T-helper 1 cell treated with Interleukin-12 subunit alpha and Interleukin-12 subunit beta and Interleukin-4 antibody, amounts not matched to agents 30 ng/mL and 1 ng/mL, for 36 hours (primary cell): ENCODE measurements around the gene ATXN7L1. TPM values are rescaled to one million over a fixed set of nuclear protein-coding genes. Genes with fewer than 3 reads are reported as not detected.

Source experiments
- intact Hi-C: fragments of 100-400 bp; cut with micrococcal nuclease; formaldehyde crosslinking; loops from one replicate; pipeline ENCODE4 v1.15.1; 2024
- total RNA-seq: library from RNA; stranded (reverse); gene quantifications from 2 replicates; pipeline ENCODE4 v1.2.3, GENCODE V29; 2022

Gene ATXN7L1
- total RNA-seq, 1 donor from 2014 or later: 13.5 TPM

DNA sequence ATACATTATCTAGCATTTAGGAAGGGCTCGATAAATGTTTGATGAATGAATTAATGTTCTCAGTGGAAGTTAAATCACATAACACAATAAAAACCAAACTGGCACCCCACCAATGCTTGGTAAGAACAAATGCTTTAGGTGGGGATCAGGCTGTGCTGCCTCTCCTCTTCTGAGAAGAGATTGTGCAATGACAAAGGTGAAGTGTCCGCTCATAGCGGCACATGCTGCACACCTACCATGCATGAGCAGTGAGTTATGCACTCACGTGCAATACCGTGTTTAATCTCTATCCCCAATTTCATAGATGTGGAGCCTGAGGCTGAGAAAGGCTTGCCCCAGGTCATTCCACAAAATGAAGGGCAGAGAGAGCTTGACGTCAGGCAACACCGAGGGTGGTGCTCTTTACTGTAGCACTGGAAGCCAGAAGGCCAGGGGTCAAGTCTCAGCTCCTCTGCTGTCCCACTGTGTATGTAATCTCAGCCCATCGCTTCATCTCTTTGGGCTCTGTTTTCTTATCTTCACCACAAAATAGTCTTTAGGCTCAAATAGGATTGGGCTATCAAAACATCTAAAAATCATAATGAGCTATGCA, 222.2 kb downstream of the ATXN7L1 start:
- intact Hi-C loops: loop anchor here (5.0 kb wide), 1 partner anchor 498 kb away; no protein-coding TSS in a partner anchor

DNA sequence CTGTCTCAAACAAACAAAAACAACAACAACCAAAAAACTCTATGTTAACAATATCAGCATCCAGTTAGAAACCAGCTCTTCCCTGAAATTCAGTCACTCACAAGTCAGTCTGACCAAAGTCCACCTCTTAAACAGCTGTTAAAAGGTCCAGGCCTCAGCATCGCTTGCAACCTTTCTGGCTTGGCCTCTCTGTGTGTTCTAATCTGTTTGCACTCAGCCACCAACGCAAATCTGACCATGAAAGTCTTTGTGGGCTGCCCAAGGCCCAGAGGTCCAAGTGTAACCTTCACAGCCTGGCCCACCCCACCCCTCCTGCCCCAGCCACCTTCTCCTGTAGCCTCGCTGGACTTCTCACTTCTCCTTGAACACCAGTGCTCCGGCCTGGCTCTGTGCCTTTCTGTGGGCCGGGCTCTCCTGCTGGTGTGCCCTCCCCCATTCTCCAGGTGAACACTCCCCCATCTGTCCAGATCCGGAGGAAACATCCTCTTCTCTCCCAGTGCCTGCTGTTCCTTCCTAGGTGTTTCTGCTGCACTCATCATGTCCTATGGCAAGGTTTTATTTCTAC, 222.9 kb downstream of the ATXN7L1 start:
- intact Hi-C loops: loop anchor here (5.0 kb wide), 1 partner anchor 499 kb away; no protein-coding TSS in a partner anchor

DNA sequence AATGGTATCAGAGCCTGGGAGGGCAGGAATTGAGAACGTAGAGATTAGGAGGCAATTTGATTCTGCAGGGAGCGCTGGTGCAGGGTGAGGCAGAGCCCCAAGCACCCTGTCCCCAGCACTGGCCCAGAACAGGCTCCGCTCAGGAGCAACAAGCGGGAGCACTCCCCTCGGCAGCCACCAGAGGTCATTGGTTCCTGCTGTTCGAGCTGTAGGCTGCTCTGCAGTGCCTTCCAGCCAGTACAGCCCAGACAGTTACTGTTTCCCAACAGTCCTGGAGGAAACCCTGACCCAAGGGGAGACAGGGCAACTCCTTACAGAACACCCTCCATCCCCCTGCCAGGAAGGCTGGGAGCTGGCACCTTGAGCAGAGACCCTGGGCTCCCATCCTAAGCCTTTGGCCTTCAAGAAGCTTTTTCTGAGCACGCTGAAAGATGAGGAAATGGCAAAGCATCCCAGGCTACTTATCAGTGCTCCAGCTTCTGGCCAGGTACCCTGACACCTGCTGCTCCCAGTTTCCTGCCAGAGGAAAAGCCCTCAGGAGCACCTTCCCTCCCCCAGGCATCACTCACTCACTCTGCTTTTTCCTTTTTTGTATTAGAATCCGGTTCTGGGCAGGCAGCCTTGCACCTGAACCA, 223.9 kb downstream of the ATXN7L1 start:
- intact Hi-C loops: loop anchor here (1.0 to 5.0 kb wide), 5 partner anchors 108 to 500 kb away; no protein-coding TSS in a partner anchor

DNA sequence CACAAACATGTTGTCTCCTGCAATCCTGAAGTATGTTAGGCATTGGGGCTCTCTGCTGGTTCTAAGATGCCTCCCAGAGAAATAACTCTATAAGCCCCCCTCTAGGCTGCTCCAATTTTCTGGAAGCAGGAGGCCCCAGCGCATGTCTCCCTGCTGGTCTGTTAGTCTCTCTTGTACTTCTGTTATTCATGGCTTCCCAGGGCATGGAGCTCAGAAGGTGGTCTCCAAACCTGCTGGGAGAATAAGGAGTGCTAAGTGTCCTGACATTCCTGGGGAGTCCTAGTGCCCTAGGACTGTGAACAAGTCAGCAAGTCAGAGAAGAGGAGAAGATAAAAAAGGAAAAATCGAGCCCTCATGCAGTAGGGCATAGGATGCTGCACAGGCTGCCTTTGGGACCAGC, 224.6 kb downstream of the ATXN7L1 start:
- intact Hi-C loops: loop anchor here (1.0 to 5.0 kb wide), 5 partner anchors 109 to 501 kb away; no protein-coding TSS in a partner anchor

DNA sequence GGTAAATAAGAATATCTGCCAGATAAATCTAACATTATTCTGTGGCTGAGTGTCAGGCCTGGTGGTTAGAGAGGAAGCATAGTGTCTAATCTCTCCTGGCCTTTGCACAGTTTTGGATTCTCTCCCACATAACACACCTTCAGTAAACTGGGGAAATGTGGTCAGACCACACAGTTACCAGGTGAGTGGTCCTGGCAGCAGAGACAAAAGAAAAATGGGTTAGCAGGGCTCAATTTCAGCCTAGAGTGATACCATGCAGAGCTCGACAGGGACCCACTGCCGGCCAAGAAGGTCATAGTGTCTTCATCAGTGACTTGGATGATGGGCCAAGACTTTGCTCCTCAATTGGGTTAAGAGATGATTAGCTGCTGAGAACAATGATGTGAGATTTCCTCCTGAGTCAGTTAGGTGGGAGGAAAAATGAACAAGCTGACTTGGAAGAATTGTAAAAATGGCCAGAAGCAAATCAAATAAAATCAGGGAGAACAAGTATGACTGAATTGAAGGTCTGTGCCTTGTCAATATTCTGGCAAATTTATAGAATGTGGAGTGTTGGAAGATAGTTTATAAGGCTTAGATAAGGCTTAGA, 225.9 kb downstream of the ATXN7L1 start:
- intact Hi-C loops: loop anchor here (5.0 kb wide), 1 partner anchor 502 kb away; no protein-coding TSS in a partner anchor

DNA sequence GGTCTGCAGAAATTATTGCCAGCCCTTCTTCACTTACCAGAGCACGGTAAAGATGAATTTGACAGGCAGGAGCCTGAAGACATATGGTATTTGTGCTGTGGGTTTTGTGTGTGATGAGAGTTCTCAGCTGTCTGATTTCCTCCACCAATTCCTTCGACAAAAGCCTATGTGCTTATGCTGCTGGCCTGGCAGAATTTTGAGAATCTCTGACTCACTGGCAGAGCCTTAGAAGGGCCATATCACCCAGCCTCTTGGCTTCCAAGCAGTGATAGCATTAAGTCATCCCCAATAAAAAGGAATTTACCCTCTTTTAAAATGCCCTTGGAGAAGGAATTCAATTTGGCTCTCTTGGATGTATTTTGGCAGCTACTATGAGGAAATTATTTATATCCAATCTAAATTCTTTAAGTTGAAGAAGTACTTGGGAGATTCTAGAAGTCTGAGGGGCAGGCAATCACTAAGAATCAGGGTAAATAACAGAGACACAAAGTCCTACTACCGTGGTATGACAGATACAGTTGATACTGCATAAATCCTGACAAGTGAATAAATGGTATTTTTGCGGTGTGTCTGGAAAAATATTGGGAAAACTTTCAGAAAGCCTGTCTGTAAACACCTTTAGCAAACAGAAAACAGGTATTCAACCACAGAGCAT, 226.5 kb downstream of the ATXN7L1 start:
- intact Hi-C loops: loop anchor here (5.0 kb wide), 1 partner anchor 502 kb away; no protein-coding TSS in a partner anchor

DNA sequence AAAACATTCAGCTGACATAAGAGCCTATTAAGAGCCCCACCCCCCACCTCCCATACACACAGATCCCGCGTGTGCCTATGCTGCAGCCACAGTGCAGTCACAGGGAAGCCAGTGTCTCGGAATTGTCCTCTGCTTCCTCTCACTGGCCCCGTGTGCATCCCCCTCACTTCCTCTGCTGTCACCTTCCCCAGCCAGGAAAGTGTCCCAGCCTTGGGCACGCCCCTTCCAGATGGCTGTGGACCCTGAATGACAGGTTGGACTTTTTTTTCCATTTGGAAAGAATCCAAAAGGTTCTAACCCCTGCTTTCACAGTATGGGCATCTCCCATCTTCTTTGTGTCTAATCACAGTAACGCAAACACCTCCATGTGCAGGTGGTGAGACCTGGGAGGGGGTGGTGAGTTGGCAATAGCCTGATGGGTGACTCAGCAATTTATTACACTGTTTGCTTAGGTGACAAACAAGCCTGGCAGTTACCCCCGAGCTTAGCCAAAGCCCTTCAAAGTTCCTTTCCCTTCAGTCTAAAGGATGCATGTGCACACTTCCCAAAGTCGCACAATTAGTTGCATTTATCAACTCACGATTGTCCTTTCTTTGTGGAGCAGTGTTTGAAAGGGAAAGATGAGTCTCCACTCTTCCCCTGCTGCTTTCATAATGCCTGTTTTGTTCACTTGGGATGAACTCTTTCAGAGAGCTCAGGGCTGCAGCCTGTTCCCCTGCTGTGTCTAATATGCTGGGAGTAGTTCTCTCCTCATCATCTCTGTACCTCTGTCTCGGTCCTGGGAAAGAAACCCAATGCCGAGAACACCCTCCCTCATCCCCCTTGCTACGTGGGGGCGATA, 227.6 kb downstream of the ATXN7L1 start:
- intact Hi-C loops: no loop called here

DNA sequence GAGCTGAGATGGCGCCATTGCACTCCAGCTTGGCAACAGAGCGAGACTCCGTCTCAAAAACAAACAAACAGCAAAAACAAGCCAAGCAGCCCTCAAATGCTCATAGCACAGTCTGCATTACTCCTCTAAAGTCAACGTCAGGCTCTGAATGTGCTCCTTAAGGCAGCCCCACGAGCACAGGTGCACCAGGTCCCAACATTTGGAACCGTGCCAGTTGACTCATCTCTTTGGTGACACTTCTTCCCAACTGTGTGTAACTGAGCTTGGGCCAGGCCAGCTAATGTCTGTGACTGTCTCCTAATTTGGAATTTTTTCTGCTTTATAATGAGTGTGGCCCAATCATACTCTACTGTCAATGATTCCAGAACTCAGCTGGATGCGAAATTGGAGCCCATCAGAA, 228.8 kb downstream of the ATXN7L1 start:
- intact Hi-C loops: no loop called here

DNA sequence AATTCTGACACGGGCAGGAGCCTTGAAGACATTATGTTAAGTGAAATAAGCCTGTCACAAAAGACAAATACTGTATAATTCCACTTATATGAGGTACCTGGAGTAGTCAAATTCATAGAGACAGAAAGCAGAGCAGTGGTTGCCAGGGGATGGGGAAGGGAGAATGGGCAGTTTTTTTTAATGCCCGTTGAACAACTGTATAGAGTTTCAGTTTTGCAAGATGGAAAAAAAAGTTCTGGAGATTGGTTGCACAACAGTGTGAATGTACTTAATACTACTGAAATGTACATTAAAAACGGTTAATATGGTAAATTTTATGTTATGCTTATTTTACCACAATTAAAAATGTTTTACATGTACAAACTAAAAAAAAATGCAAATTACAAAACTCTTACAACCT, 231.5 kb downstream of the ATXN7L1 start:
- intact Hi-C loops: no loop called here

DNA sequence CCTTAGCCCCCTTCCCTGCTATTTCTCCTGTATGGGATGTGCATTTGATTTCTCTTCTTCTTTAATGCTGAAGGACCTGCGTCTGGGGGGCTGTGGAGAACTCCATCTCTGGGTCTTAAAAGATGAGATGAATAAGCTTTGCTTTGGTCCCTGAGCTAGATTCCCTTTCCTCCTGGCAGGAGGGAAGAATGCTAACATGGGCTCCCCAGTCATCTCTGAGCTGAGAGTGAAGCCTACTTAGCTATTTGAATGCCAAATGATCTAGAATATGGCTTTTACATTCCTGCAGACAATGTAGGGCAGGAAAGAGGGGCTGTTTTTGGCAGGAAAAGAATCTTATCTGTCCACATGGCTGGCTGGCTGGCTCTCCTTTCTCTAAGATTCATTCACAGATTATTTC, 232.5 kb downstream of the ATXN7L1 start:
- intact Hi-C loops: no loop called here

DNA sequence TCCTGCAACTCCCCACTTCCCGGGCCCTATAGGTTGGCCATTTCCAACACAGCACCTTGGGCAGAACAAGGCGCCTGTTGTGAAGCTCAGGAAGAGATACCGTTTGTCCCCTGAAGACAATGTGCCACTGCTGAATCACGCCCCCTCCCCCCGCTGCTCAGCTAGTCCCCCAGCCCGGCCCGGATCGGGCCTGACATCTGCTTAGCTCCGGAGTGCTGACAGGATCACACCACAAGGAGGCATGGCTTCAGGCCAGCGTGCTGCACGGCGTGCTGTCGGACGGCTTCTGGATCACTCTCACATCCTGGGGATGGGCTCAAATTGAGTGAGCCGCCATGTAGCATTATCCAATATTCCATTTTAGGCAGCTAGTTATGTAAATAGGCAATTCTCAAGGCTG, 233.0 kb downstream of the ATXN7L1 start:
- intact Hi-C loops: no loop called here

DNA sequence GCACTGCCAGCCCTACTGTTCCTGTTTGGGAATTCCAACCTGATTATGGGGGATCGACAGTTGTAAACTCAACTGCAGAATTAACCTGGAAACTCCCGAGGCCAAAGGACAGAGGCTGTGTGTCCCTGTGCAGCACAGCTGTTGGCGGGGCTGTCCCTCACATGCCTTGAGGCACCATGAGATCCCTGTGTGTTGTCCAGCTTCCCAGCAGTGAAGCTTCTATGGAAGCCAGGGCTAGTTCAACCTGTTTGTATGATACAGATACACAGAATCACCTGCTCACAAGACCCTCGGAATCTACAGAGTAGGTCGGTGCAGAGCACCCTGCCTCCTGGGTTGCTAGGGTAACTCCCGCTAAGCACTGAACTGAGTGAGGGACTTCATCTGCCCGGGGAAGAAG, 234.1 kb downstream of the ATXN7L1 start:
- intact Hi-C loops: no loop called here

DNA sequence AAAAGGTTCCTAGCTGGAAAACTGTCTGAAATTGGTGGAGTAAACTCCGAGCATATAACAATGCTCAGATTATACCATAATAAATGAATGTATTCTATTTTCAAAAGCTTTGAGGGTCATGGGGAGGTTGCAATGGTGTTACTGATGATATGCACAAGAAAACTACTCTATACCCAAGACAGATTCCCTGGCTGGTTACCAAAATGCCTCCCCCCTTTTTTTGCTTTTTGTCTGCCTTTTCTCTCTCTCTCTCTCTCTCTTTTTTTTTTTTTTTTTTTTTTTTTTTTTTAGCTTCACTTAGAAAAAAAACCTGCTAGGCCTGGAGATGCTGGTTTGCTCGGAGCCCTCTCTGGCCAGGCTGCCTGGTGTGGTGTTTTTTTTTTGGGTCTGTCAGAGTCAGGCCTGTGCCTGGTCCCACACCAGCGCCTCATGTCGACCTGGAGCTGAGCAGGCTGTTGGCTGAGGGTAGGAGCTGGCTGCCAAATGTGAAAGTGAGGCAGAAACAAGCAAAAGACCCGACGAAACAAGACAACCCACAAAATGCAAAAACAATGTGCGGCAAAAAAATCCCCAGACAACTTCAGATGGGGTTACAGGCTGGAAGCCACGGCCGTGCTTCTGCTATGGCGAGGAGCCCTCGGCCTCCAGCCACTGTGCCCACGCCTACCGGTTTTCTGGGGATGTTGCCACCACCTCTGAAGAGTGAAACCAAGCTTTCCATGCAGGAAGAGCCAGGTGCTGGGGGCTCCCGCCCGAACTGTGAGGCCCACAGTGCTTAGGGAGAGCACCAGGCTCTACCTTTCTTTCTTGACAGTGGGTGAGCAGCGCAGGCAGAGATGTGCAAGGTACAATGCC, 235.2 kb downstream of the ATXN7L1 start:
- intact Hi-C loops: no loop called here

DNA sequence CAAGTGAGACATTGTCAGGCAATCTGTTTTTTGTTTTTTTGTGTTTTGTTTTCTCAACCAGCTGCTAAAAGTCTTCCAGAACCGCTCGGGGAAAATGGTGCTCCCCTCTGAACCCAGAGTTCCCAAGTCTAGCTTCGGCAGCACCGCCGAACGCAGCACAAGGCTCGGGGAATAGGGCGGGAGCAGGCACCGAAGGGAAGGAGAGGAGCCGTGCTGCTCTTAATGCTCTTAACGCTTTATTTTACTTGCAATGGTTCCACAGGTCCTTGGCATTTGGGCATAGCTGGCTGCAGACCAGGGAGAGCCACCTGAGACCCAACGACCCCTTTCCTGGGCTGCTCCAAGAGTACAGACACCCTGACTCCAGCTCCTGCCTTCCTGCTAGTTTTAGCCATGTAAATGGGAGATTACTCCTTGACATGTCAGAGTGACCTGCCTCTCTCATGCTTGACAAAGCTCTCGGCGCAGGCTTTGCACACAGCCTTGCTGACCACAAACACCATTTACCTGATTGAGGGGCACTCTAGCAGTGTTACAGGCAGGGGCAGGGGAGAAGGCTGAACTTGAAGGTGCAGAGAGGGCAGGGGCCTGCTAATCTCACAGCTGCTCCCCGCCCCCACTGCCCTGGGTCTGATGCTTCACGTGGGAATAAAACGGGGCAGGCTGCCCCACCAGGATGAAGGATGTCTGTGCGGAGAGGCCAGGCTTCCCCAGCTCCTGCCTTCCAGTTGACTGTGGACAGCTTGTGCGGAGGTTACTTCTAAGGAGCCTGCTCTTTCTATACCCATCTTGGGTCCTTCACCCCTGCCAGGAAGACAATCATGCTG, 236.5 kb downstream of the ATXN7L1 start:
- intact Hi-C loops: no loop called here

DNA sequence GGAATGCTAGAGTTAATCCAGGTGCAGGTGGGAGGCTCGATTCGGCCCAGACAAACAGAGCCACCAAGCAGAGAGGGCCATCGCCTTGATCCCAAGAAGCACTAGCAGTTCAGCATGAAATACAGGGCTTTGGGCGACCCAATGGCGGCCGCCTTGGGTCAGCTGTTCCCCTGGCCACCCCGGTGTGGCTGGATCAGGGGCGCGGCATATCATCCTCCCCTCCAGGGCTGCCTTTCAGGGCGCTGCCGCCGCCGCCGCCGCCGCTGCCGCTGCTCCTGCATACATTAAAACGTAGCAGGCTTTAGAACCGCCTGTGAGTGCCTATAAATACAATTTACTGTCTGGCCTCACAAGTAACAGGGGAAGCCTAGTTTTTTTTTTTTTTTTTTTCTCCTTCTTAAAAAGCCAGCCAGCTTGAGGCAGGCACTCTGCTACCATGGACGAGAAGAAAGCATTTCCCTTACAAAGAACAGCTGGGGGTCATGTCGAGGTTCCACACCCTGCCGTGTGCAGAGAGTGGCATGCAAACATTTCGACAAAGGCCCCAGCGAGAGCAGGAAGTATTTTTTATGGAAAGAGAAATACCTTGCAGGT, 237.4 kb downstream of the ATXN7L1 start:
- intact Hi-C loops: no loop called here

DNA sequence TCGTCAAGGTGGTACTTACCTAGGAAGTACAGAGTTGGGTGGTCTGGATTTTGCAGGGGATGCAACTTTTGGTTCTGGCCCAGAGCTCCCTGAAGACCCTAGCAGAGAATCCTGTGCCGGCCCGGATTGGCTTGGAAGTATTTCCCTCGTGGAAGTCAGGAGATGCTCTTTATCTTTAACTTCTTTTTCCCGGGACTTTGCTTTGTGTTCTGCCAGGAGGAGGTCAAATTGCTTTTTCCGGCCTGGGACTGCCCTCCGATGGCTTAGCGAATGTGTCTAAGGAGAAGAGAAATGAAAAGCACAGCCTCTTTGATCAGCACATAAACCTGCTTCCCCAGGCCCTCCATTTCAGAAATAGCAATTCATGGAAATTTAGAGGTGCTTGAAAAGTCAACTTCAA, 238.1 kb downstream of the ATXN7L1 start:
- intact Hi-C loops: no loop called here

DNA sequence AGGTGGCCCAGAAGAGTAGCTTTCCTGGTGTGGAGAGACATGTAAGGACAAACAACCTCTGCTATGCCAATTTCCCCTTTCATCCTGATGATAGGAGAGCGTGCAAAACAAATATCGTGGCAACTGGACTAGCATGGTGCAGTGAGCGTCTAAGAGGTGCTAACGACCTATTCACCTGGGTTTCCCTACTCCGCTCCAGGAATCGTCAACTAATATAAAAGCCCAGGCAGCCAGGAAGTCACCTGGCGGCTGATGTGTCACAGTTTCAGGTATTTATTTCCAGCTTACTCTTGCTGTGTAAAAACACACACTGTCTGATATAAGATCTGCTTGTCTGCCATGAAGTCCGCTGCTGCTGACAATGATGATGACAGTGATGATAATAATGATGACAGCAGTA, 238.6 kb downstream of the ATXN7L1 start:
- intact Hi-C loops: no loop called here

DNA sequence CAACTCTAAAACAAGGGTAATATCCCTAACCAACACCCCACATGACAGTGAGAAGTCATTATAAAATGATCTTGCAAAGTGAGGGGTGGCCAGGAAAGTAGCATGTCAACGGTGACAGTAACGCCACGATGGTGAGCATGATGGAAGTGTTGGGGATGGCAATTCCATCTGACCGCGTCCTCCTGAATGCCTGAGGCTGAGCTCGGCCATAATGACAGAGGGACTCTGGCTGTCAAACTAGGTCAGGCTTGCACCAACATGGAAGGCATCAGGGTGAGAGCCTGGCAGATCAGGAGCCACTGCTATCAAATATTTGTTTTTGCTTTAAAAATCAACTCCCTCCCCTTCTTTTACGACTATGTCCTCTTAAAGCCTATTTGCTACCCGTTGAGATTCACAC, 239.4 kb downstream of the ATXN7L1 start:
- intact Hi-C loops: no loop called here

DNA sequence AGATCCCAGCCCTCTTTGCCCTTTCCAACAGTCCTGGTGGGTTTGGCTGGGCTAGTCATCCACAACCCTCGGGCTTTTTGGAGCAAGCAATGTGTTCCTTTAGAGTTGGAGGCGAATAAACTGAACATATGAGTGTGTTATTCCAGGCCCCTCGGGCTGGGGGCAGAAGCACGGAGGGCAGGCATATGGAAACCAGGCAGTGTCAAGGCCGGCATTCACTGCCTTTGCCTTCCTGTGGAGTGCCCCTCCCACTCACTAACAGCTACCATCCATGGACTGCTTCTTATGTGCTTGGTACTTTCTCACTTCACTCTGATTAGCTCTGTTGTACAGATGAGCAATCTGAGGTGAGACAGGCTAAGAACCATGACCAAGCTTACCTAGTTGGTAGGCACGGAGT, 241.2 kb downstream of the ATXN7L1 start:
- intact Hi-C loops: no loop called here
